ENCODE measurements around the gene MYMX.

Gene MYMX

GRCh38 chr6:44221291-44221960 lies 4.7 kb downstream of the MYMX start:
- Histone ChIP-seq H3K4me1 (ENCODE audit: control insufficient read depth, insufficient read depth, low read length) (peaks cover 69% of the 10 kb centered on the region), H3K9ac (ENCODE audit: low read length) (peak overlapping the region; percentile 60), H3K27me3 (replicated peaks; ENCODE audit: control insufficient read depth, insufficient read depth, low read length) (no peaks in the 10 kb centered on the region), H3K36me3 (ENCODE audit: control insufficient read depth, insufficient read depth, low read length, severe bottlenecking) (no peaks in the 10 kb centered on the region), H3K4me3 (ENCODE audit: low read length) (peak overlapping the region; percentile 68), H3K9me3 (ENCODE audit: control insufficient read depth, low read length) (no peaks in the 10 kb centered on the region)
- DNase-seq (ENCODE audit: low read depth): peak; percentile 84

DNA sequence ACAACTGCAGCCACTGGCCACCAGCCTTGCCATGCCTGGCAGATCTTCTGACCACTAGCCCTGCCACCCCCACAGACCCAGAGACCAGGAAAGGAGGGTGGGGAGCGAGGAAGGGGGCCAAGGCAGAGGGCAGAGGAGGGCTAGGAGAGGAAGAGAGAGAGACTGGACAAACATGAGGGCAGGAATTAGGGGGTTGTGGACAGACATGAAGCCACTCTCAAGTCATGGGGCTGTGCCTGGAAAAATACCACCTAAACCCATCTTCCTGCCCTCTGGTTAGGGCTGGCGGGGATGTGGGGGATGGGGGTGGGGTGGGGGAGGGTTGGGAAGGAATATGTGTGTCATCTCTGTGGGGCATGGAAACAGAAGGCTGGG lies 5.2 kb downstream of the MYMX start:
- no peaks in the 10 kb centered on the region for H3K9me3 ChIP-seq (ENCODE audit: control insufficient read depth, low read length)
- peaks cover 69% of the 10 kb centered on the region for H3K4me1 ChIP-seq (ENCODE audit: control insufficient read depth, insufficient read depth, low read length)
- peak overlapping the region; percentile 60 for H3K9ac ChIP-seq (ENCODE audit: low read length)
- no peaks in the 10 kb centered on the region for H3K27me3 ChIP-seq (replicated peaks; ENCODE audit: control insufficient read depth, insufficient read depth, low read length)
- no peak for DNase-seq (ENCODE audit: low read depth)
- no peaks in the 10 kb centered on the region for H3K36me3 ChIP-seq (ENCODE audit: control insufficient read depth, insufficient read depth, low read length, severe bottlenecking)
- peak overlapping the region; percentile 80 for H3K4me3 ChIP-seq (ENCODE audit: low read length)

DNA sequence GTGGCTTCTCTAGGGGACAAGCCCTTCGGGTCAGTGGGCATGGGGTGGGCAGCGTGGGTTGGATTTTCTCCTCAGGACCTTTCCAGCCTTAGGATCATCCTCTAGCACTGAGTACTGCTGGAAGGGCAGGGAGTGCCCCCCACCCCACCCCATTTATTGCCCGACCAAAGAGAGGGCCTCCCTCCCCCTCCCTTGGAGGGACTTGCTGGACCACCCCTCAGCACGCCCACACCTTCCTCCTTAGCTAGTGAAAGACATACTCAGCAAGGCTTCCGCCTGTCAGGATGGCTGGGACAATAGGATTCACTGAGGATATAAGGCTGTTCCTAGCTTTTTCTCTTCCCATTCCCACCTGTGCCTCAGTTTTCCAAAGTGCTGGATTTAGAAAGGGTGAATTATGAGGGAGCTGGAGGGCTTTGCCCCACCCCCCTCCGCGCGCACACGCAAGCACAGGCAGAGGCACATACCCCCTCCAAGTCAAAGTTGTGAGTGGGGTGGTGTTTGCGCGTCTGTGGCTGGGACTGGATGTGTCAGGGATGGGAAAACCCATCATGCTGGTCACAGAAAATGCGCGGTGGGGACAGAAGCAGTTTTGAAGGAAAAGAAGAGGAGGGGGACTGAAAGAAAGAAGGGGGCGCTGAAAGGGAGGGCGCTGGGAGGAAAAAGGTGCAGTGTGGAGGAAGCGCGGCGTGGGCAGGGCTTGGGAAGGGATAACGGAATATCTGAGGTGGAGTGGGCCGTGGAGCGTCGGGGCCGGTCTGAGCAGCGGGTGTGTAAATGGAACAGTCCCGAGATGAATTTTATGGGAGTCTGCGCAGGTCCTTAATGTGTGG lies 6.0 kb downstream of the MYMX start:
- peak overlapping the region; percentile 80 for H3K4me3 ChIP-seq (ENCODE audit: low read length)
- H3K9ac ChIP-seq (ENCODE audit: low read length): peak overlapping the region; percentile 68
- H3K4me1 ChIP-seq (ENCODE audit: control insufficient read depth, insufficient read depth, low read length): peaks cover 69% of the 10 kb centered on the region
- H3K36me3 ChIP-seq (ENCODE audit: control insufficient read depth, insufficient read depth, low read length, severe bottlenecking): no peaks in the 10 kb centered on the region
- no peaks in the 10 kb centered on the region for H3K27me3 ChIP-seq (replicated peaks; ENCODE audit: control insufficient read depth, insufficient read depth, low read length)
- no peaks in the 10 kb centered on the region for H3K9me3 ChIP-seq (ENCODE audit: control insufficient read depth, low read length)
- DNase-seq (ENCODE audit: low read depth): no peak

GRCh38 chr6:44223319-44224028 lies 6.7 kb downstream of the MYMX start, which contains the start of gene SLC29A1:
TSS of gene SLC29A1 (plus strand) at chr6:44223595. CDS start at chr6:44227314, 3,719 bp downstream.
- Histone ChIP-seq H3K9ac (ENCODE audit: low read length) (peak within 1 kb of the TSS; percentile 68), H3K27me3 (replicated peaks; ENCODE audit: control insufficient read depth, insufficient read depth, low read length) (no peaks in the 10 kb centered on the region), H3K9me3 (ENCODE audit: control insufficient read depth, low read length) (no peaks in the 10 kb centered on the region), H3K4me3 (ENCODE audit: low read length) (peak within 1 kb of the TSS; percentile 80), H3K4me1 (ENCODE audit: control insufficient read depth, insufficient read depth, low read length) (peaks cover 69% of the 10 kb centered on the region), H3K36me3 (ENCODE audit: control insufficient read depth, insufficient read depth, low read length, severe bottlenecking) (no peaks in the 10 kb centered on the region)
- peak; percentile 80 for DNase-seq (ENCODE audit: low read depth)

- peak; percentile 26 for DNase-seq (ENCODE audit: low read depth)
- H3K4me1 ChIP-seq (ENCODE audit: control insufficient read depth, insufficient read depth, low read length): peaks cover 70% of the 10 kb centered on the region
- H3K27me3 ChIP-seq (replicated peaks; ENCODE audit: control insufficient read depth, insufficient read depth, low read length): no peaks in the 10 kb centered on the region
- peak overlapping the region; percentile 77 for H3K4me3 ChIP-seq (ENCODE audit: low read length)
- no peaks in the 10 kb centered on the region for H3K9me3 ChIP-seq (ENCODE audit: control insufficient read depth, low read length)
- H3K9ac ChIP-seq (ENCODE audit: low read length): peak overlapping the region; percentile 63
- no peaks in the 10 kb centered on the region for H3K36me3 ChIP-seq (ENCODE audit: control insufficient read depth, insufficient read depth, low read length, severe bottlenecking)
Measured at GRCh38 chr6:44224029-44224964, 7.6 kb downstream of the MYMX start.

DNA sequence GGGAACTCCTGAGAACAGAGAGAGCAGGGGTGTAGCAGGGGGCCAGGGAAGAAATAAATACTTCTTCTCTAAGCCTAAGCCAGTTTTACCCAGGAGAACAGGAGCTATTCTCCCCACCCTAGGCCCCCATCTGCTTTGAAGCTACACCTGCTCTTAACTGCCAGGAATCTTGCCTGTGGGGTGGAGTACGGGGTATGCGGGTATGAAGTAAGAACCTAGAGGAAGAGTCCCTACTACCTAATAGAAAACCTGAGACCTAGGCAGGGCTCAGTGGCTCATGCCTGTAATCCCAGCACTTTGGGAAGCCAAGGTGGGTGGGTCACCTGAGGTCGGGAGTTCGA lies 8.2 kb downstream of the MYMX start:
- Histone ChIP-seq H3K9me3 (ENCODE audit: control insufficient read depth, low read length) (no peaks in the 10 kb centered on the region), H3K9ac (ENCODE audit: low read length) (no peak overlapping the region), H3K36me3 (ENCODE audit: control insufficient read depth, insufficient read depth, low read length, severe bottlenecking) (peaks cover 4% of the 10 kb centered on the region), H3K4me1 (ENCODE audit: control insufficient read depth, insufficient read depth, low read length) (peaks cover 75% of the 10 kb centered on the region), H3K27me3 (replicated peaks; ENCODE audit: control insufficient read depth, insufficient read depth, low read length) (no peaks in the 10 kb centered on the region), H3K4me3 (ENCODE audit: low read length) (no peak overlapping the region)
- no peak for DNase-seq (ENCODE audit: low read depth)

GRCh38 chr6:44225579-44226325 lies 9.0 kb downstream of the MYMX start:
- Histone ChIP-seq H3K27me3 (replicated peaks; ENCODE audit: control insufficient read depth, insufficient read depth, low read length) (no peaks in the 10 kb centered on the region), H3K4me3 (ENCODE audit: low read length) (no peak overlapping the region), H3K9ac (ENCODE audit: low read length) (peak overlapping the region; percentile 48), H3K4me1 (ENCODE audit: control insufficient read depth, insufficient read depth, low read length) (peaks cover 78% of the 10 kb centered on the region), H3K9me3 (ENCODE audit: control insufficient read depth, low read length) (no peaks in the 10 kb centered on the region), H3K36me3 (ENCODE audit: control insufficient read depth, insufficient read depth, low read length, severe bottlenecking) (peaks cover 10% of the 10 kb centered on the region)
- no peak for DNase-seq (ENCODE audit: low read depth)

DNA sequence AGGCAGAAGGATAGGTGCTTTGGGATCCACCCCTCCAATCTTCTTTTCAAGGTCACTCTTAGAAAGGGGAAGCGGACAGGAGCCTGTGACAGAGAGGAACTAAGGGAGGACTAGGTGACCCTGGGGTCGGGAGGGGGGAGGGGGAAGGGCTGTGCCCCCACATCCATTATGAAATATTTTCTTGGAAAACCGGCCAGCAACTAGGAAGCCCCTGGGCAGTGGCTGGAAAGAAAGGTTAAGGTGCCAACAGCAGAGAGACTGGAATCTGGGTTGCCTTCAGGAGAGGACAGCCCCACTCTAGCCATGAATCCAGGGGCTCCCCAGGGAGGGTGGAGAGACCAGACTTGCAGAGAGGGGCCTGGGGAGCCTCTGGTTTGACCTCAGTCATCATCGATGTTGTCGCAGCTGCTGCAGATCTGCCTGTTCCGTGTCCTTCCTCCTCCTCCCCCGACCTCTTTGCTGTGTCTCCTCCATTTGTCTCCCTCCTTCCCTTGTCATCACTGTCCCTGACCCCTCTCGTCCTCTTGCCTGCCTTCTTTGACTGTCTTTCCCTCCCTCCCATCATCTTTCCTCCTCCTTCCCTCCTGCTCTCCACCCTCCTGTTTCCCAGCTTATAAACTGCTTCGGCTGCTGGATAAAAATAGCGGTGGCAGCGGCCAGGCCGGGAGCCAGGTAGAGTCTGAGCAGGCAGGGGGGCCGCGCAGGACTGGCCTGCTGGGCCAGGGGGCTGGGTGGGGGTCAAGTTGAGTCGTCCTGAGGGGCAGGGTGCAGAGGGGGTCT lies 9.8 kb downstream of the MYMX start:
- peak overlapping the region; percentile 48 for H3K9ac ChIP-seq (ENCODE audit: low read length)
- no peaks in the 10 kb centered on the region for H3K9me3 ChIP-seq (ENCODE audit: control insufficient read depth, low read length)
- no peaks in the 10 kb centered on the region for H3K27me3 ChIP-seq (replicated peaks; ENCODE audit: control insufficient read depth, insufficient read depth, low read length)
- no peak for DNase-seq (ENCODE audit: low read depth)
- no peak overlapping the region for H3K4me3 ChIP-seq (ENCODE audit: low read length)
- H3K4me1 ChIP-seq (ENCODE audit: control insufficient read depth, insufficient read depth, low read length): peaks cover 71% of the 10 kb centered on the region
- H3K36me3 ChIP-seq (ENCODE audit: control insufficient read depth, insufficient read depth, low read length, severe bottlenecking): peaks cover 13% of the 10 kb centered on the region

GRCh38 chr6:44227148-44227793 lies 10.5 kb downstream of the MYMX start:
- Histone ChIP-seq H3K9ac (ENCODE audit: low read length) (peak overlapping the region; percentile 25), H3K4me3 (ENCODE audit: low read length) (no peak overlapping the region), H3K9me3 (ENCODE audit: control insufficient read depth, low read length) (no peaks in the 10 kb centered on the region), H3K27me3 (replicated peaks; ENCODE audit: control insufficient read depth, insufficient read depth, low read length) (no peaks in the 10 kb centered on the region), H3K4me1 (ENCODE audit: control insufficient read depth, insufficient read depth, low read length) (peaks cover 67% of the 10 kb centered on the region), H3K36me3 (ENCODE audit: control insufficient read depth, insufficient read depth, low read length, severe bottlenecking) (peaks cover 20% of the 10 kb centered on the region)
- DNase-seq (ENCODE audit: low read depth): no peak

Measured in adipocyte (in vitro differentiated cells).